ENCODE measurements around the gene ADIPOR2.

Gene ADIPOR2

GRCh38 chr12:1799051-1799881 is 108.4 kb downstream of the ADIPOR2 start:
- H3K36me3 Mint-ChIP-seq (ENCODE audit: low read depth): no peaks in the 10 kb centered on the region
- H3K27me3 Mint-ChIP-seq: no peaks in the 10 kb centered on the region
- no peak overlapping the region for H3K27ac Mint-ChIP-seq
- H3K4me1 Mint-ChIP-seq (ENCODE audit: low read depth): peaks cover 6% of the 10 kb centered on the region
- H3K4me3 Mint-ChIP-seq: peak overlapping the region; percentile 13
- peaks cover under 1% of the 10 kb centered on the region for H3K9me3 Mint-ChIP-seq

GRCh38 chr12:1799882-1800400 is 109.1 kb downstream of the ADIPOR2 start:
- Mint-ChIP-seq H3K36me3 (ENCODE audit: low read depth) (no peaks in the 10 kb centered on the region), H3K27me3 (no peaks in the 10 kb centered on the region), H3K4me3 (no peak overlapping the region), H3K4me1 (ENCODE audit: low read depth) (peaks cover 12% of the 10 kb centered on the region), H3K9me3 (peaks cover 4% of the 10 kb centered on the region), H3K27ac (no peak overlapping the region)

GRCh38 chr12:1800401-1801302 is 109.8 kb downstream of the ADIPOR2 start:
- no peaks in the 10 kb centered on the region for H3K27me3 Mint-ChIP-seq
- peaks cover 10% of the 10 kb centered on the region for H3K4me1 Mint-ChIP-seq (ENCODE audit: low read depth)
- peaks cover 4% of the 10 kb centered on the region for H3K9me3 Mint-ChIP-seq
- no peak overlapping the region for H3K27ac Mint-ChIP-seq
- no peaks in the 10 kb centered on the region for H3K36me3 Mint-ChIP-seq (ENCODE audit: low read depth)
- no peak overlapping the region for H3K4me3 Mint-ChIP-seq

GRCh38 chr12:1801303-1801975 is 110.6 kb downstream of the ADIPOR2 start:
- H3K27me3 Mint-ChIP-seq: no peaks in the 10 kb centered on the region
- H3K36me3 Mint-ChIP-seq (ENCODE audit: low read depth): no peaks in the 10 kb centered on the region
- peaks cover 7% of the 10 kb centered on the region for H3K4me1 Mint-ChIP-seq (ENCODE audit: low read depth)
- no peak overlapping the region for H3K4me3 Mint-ChIP-seq
- no peak overlapping the region for H3K27ac Mint-ChIP-seq
- peaks cover 4% of the 10 kb centered on the region for H3K9me3 Mint-ChIP-seq

GRCh38 chr12:1803736-1804135 is 112.9 kb downstream of the ADIPOR2 start:
- Mint-ChIP-seq H3K9me3 (peaks cover 4% of the 10 kb centered on the region), H3K27ac (no peak overlapping the region), H3K4me3 (no peak overlapping the region), H3K4me1 (ENCODE audit: low read depth) (peaks cover 7% of the 10 kb centered on the region), H3K36me3 (ENCODE audit: low read depth) (no peaks in the 10 kb centered on the region), H3K27me3 (no peaks in the 10 kb centered on the region)

GRCh38 chr12:1804545-1805332 is 113.9 kb downstream of the ADIPOR2 start:
- Mint-ChIP-seq H3K36me3 (ENCODE audit: low read depth) (no peaks in the 10 kb centered on the region), H3K4me1 (ENCODE audit: low read depth) (peaks cover 8% of the 10 kb centered on the region), H3K27me3 (no peaks in the 10 kb centered on the region), H3K9me3 (peaks cover 4% of the 10 kb centered on the region), H3K4me3 (no peak overlapping the region), H3K27ac (peak overlapping the region; percentile 71)

GRCh38 chr12:1805441-1806081 is 114.7 kb downstream of the ADIPOR2 start:
- no peaks in the 10 kb centered on the region for H3K27me3 Mint-ChIP-seq
- H3K9me3 Mint-ChIP-seq: peaks cover 4% of the 10 kb centered on the region
- no peak overlapping the region for H3K27ac Mint-ChIP-seq
- no peak overlapping the region for H3K4me3 Mint-ChIP-seq
- H3K36me3 Mint-ChIP-seq (ENCODE audit: low read depth): no peaks in the 10 kb centered on the region
- peaks cover 14% of the 10 kb centered on the region for H3K4me1 Mint-ChIP-seq (ENCODE audit: low read depth)

GRCh38 chr12:1806301-1807086 is 115.6 kb downstream of the ADIPOR2 start:
- H3K9me3 Mint-ChIP-seq: peaks cover 4% of the 10 kb centered on the region
- H3K36me3 Mint-ChIP-seq (ENCODE audit: low read depth): no peaks in the 10 kb centered on the region
- H3K4me3 Mint-ChIP-seq: no peak overlapping the region
- no peak overlapping the region for H3K27ac Mint-ChIP-seq
- H3K27me3 Mint-ChIP-seq: no peaks in the 10 kb centered on the region
- H3K4me1 Mint-ChIP-seq (ENCODE audit: low read depth): peaks cover 16% of the 10 kb centered on the region

- no peaks in the 10 kb centered on the region for H3K27me3 Mint-ChIP-seq
- H3K27ac Mint-ChIP-seq: no peak overlapping the region
- no peak overlapping the region for H3K4me3 Mint-ChIP-seq
- H3K36me3 Mint-ChIP-seq (ENCODE audit: low read depth): no peaks in the 10 kb centered on the region
- peaks cover 4% of the 10 kb centered on the region for H3K9me3 Mint-ChIP-seq
- H3K4me1 Mint-ChIP-seq (ENCODE audit: low read depth): peaks cover 16% of the 10 kb centered on the region
These were observed 116.4 kb downstream of the ADIPOR2 start for GRCh38 chr12:1807087-1807860.

- Mint-ChIP-seq H3K27ac (no peak overlapping the region), H3K27me3 (no peaks in the 10 kb centered on the region), H3K4me3 (no peak overlapping the region), H3K36me3 (ENCODE audit: low read depth) (no peaks in the 10 kb centered on the region), H3K9me3 (peaks cover 4% of the 10 kb centered on the region), H3K4me1 (ENCODE audit: low read depth) (peaks cover 16% of the 10 kb centered on the region)
These were observed 117.3 kb downstream of the ADIPOR2 start for GRCh38 chr12:1808036-1808797.

GRCh38 chr12:1808798-1809480 is 118.1 kb downstream of the ADIPOR2 start:
- Mint-ChIP-seq H3K36me3 (ENCODE audit: low read depth) (no peaks in the 10 kb centered on the region), H3K27ac (peak overlapping the region; percentile 45), H3K9me3 (peaks cover 4% of the 10 kb centered on the region), H3K4me3 (no peak overlapping the region), H3K4me1 (ENCODE audit: low read depth) (peaks cover 16% of the 10 kb centered on the region), H3K27me3 (no peaks in the 10 kb centered on the region)

Measured in stimulated activated naive CD8-positive, alpha-beta T cell treated with anti-CD3 and anti-CD28 coated beads, Interleukin-15, Interleukin-2, amounts not matched to agents 100 ng/mL and 50 ng/mL, for 24 hours (primary cell).